ENCODE results near the gene CDH4.
"Not testable (repeated sequence)": the region's sequence is repeated elsewhere in the genome, so short reads cannot be mapped to it uniquely, and the experiment has no call there.

The CDH4 gene

GRCh38 chr20:61387204-61387953, 135.3 kb downstream of the CDH4 start:
- no peak for DNase-seq (ENCODE audit: low spot score)

GRCh38 chr20:61387954-61388348, 135.9 kb downstream of the CDH4 start:
- no peak for DNase-seq (ENCODE audit: low spot score)

GRCh38 chr20:61389077-61389476, 137.0 kb downstream of the CDH4 start:
- DNase-seq (ENCODE audit: low spot score), result no peak

- no peak for DNase-seq (ENCODE audit: low spot score)
These were observed 139.1 kb downstream of the CDH4 start for GRCh38 chr20:61391185-61391584.

GRCh38 chr20:61391812-61392520, 139.9 kb downstream of the CDH4 start:
- DNase-seq (ENCODE audit: low spot score), result no peak

- no peak for DNase-seq (ENCODE audit: low spot score)
These were observed 142.2 kb downstream of the CDH4 start for GRCh38 chr20:61394088-61394799.

- no peak for DNase-seq (ENCODE audit: low spot score)
These were observed 144.3 kb downstream of the CDH4 start for GRCh38 chr20:61396262-61396848.

GRCh38 chr20:61397146-61397545, 145.1 kb downstream of the CDH4 start:
- DNase-seq (ENCODE audit: low spot score), result no peak

GRCh38 chr20:61397790-61398189, 145.7 kb downstream of the CDH4 start:
- no peak for DNase-seq (ENCODE audit: low spot score)

GRCh38 chr20:61399433-61399832, 147.4 kb downstream of the CDH4 start:
- no peak for DNase-seq (ENCODE audit: low spot score)

GRCh38 chr20:61400499-61400898, 148.4 kb downstream of the CDH4 start:
- no peak for DNase-seq (ENCODE audit: low spot score)

GRCh38 chr20:61404303-61404702, 152.2 kb downstream of the CDH4 start:
- DNase-seq (ENCODE audit: low spot score), result no peak

GRCh38 chr20:61405007-61405406, 152.9 kb downstream of the CDH4 start:
- no peak for DNase-seq (ENCODE audit: low spot score)

GRCh38 chr20:61406773-61407172, 154.7 kb downstream of the CDH4 start:
- DNase-seq (ENCODE audit: low spot score), result not testable (repeated sequence)

- DNase-seq (ENCODE audit: low spot score), result no peak
These were observed 155.5 kb downstream of the CDH4 start for GRCh38 chr20:61407561-61407960.

- DNase-seq (ENCODE audit: low spot score), result no peak
These were observed 157.1 kb downstream of the CDH4 start for GRCh38 chr20:61408951-61409740.

GRCh38 chr20:61411743-61412142, 159.7 kb downstream of the CDH4 start:
- no peak for DNase-seq (ENCODE audit: low spot score)

GRCh38 chr20:61413752-61414151, 161.7 kb downstream of the CDH4 start:
- DNase-seq (ENCODE audit: low spot score), result no peak

GRCh38 chr20:61414455-61414991, 162.5 kb downstream of the CDH4 start:
- DNase-seq (ENCODE audit: low spot score), result peak; percentile 41

- DNase-seq (ENCODE audit: low spot score), result no peak
These were observed 164.5 kb downstream of the CDH4 start for GRCh38 chr20:61416546-61416945.

- DNase-seq (ENCODE audit: low spot score), result no peak
These were observed 165.3 kb downstream of the CDH4 start for GRCh38 chr20:61417221-61417941.
